Panc1 (cell line): Measurements from ENCODE around the gene TSHZ2.

ENCODE experiments used
- CTCF ChIP-seq: fragments of 450-650 bp; IDR thresholded peaks from 2 replicates; pipeline ENCODE4 v1.5.1; 2017; ENCODE audit warnings: mild to moderate bottlenecking
- POLR2AphosphoS5 ChIP-seq: IDR thresholded peaks from 2 replicates; pipeline ENCODE4 v1.6.1; 2012; ENCODE audit warnings: mild to moderate bottlenecking, low read depth, low read length, moderate library complexity
- SIN3A ChIP-seq: IDR thresholded peaks from 2 replicates; pipeline ENCODE4 v1.6.1; 2012; ENCODE audit warnings: low read depth, mild to moderate bottlenecking, low read length, moderate library complexity, borderline replicate concordance; ENCODE audit not compliant: insufficient read depth

- TF ChIP-seq CTCF (peak; percentile 72), POLR2AphosphoS5 (no peak), SIN3A (no peak)
Measured at GRCh38 chr20:53413186-53413631, 441.1 kb downstream of the TSHZ2 start.
